Smooth muscle cell (in vitro differentiated cells): Measurements from ENCODE around the gene ASF1B. TPM values are rescaled to one million over a fixed set of nuclear protein-coding genes. Genes with fewer than 3 reads are reported as not detected.

Experiments used
- DNase-seq: peaks from one replicate; lab custom pipeline; 2025; ENCODE audit not compliant: unreplicated experiment; lab: John Stamatoyannopoulos, UW
- H2AFZ ChIP-seq: fragments of 200-600 bp; sonication (generic); 2 replicates; pipeline ENCODE4 v1.6.0; 2016; ENCODE audit warnings: antibody characterized with exemption, low read depth, mild to moderate bottlenecking
- H3F3A ChIP-seq: fragments of 200-600 bp; sonication (generic); 2 replicates; pipeline ENCODE4 v1.6.0; 2017; ENCODE audit warnings: antibody characterized with exemption, low read depth
- H3K27ac ChIP-seq: fragments of 200-600 bp; sonication (generic); 2 replicates; pipeline ENCODE4 v1.5.1; 2016; ENCODE audit warnings: low read depth, mild to moderate bottlenecking
- H3K27me3 ChIP-seq: fragments of 200-600 bp; sonication (generic); 2 replicates; pipeline ENCODE4 v1.6.1; 2016; ENCODE audit warnings: low read depth, mild to moderate bottlenecking
- H3K36me3 ChIP-seq: fragments of 200-600 bp; sonication (generic); 2 replicates; pipeline ENCODE4 v1.5.1; 2016; ENCODE audit warnings: low read depth
- H3K4me1 ChIP-seq: fragments of 200-600 bp; sonication (generic); 2 replicates; pipeline ENCODE4 v1.5.1; 2016; ENCODE audit warnings: low read depth
- H3K4me2 ChIP-seq: fragments of 200-600 bp; sonication (generic); 2 replicates; pipeline ENCODE4 v1.6.0; 2016; ENCODE audit warnings: mild to moderate bottlenecking
- H3K4me3 ChIP-seq: fragments of 200-600 bp; sonication (generic); 2 replicates; pipeline ENCODE4 v1.5.1; 2016; ENCODE audit warnings: mild to moderate bottlenecking
- H3K79me2 ChIP-seq: fragments of 200-600 bp; sonication (generic); 2 replicates; pipeline ENCODE4 v1.6.0; 2016; ENCODE audit warnings: low read depth, mild to moderate bottlenecking
- H3K9ac ChIP-seq: fragments of 200-600 bp; sonication (generic); 2 replicates; pipeline ENCODE4 v1.6.0; 2016; ENCODE audit warnings: low read depth
- H3K9me3 ChIP-seq: fragments of 200-600 bp; sonication (generic); replicated peaks from 2 replicates; pipeline ENCODE4 v1.5.1; 2016; ENCODE audit warnings: low read depth
- H4K20me1 ChIP-seq: fragments of 200-600 bp; sonication (generic); 2 replicates; pipeline ENCODE4 v1.6.0; 2016; ENCODE audit warnings: low read depth
- CTCF ChIP-seq: fragments of 200-600 bp; sonication (generic); IDR thresholded peaks from 2 replicates; pipeline ENCODE4 v1.5.1; 2017; ENCODE audit warnings: borderline replicate concordance, mild to moderate bottlenecking, antibody characterized with exemption; ENCODE audit not compliant: insufficient read depth, poor library complexity, severe bottlenecking
- WGBS: methylation state at CpG from one replicate; pipeline ENCODE4 v1.1.7; 2016; ENCODE audit warnings: low lambda C conversion rate; 5-methylcytosine and 5-hydroxymethylcytosine counted together
- polyA plus RNA-seq: library from polyadenylated mRNA; unstranded; fragments of >200 nt; fragmentation: Nextera tagmentation; extraction: Ambion mirVana; gene quantifications from 2 replicates; pipeline ENCODE4 v1.2.1, GENCODE V29; 2016
- total RNA-seq: library from RNA; depleted of rRNA; stranded (reverse); fragments of >200 nt; gene quantifications from 2 replicates; pipeline ENCODE4 v1.2.3, GENCODE V29; 2014

Gene ASF1B
- total and polyA plus RNA-seq, 2 experiments from 2014 or later, result 11.3 to 13.4 TPM

DNA sequence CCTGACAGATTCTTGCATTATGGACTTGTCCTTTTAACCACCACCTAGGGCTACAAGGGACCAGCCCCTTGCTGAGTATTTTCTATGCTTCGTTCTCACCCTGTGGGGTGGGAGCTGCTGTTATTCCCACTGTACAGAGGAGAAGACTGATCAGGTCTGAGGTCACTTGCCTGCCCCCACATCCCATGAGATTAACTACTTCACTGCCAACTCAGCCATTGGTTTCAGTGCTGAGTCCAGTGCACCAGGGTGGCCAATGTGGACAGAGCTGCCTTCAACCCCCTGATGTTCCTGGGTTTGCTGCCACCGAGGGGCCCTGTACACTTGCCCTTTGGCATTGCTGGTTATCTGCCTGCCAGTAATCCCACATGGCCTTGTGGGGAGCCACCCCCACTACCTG, 25.7 kb downstream of the ASF1B start:
- 95% methylated on average over 2 of the region's 2 CpGs for WGBS
- Histone ChIP-seq H3K9ac (no peak overlapping the region), H3K4me2 (no peak overlapping the region), H3K79me2 (peaks cover 31% of the 10 kb centered on the region), H3K27ac (no peak overlapping the region), H3K27me3 (no peaks in the 10 kb centered on the region), H3K9me3 (no peaks in the 10 kb centered on the region), H2AFZ (no peak overlapping the region), H3F3A (no peaks in the 10 kb centered on the region), H4K20me1 (peaks cover 47% of the 10 kb centered on the region), H3K36me3 (no peaks in the 10 kb centered on the region), H3K4me3 (no peak overlapping the region), H3K4me1 (peaks cover 11% of the 10 kb centered on the region)
- no peak for DNase-seq
- TF ChIP-seq CTCF, result no peak

DNA sequence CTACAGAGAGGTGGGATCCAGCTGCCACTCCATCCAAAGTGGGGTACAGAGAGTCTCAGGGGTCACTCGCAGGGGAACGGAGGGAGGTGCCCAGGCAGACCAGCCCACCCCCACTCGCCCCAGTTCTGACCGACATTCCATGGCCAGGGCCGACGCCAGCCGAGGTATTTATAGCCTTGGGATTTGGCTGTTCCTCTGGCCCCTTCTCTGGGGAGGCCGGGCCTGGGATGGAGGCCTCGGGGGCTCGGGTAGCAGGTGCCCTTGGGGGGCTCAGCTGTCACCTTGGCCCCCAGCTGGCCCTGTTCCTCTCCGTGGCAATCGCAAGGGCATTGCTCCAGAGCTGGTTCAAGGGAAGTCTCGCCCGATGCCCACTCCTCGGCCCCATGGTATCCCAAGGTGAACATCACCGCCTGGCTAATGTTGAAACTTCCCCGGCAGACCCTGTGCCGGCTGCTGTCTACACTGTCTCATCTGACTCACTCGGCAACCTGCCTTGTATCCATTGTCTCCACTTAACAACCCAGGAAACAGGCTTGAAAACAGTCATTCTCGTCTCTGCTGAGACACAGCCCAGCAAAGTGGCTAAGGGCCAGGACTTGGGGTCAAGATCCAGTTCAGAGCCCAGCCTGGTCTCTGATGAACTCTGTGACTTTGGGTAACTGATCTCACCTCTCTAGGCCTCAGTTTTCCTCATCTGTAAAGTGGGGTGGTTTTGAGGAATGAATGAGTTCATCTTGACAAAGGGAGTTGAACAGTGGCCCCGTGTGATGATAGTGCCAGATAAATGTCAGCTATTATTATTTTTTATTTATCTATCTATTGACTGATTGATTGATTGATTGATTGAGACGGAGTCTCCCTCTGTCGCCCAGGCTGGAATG, 28.6 kb downstream of the ASF1B start:
- Histone ChIP-seq H3K27me3 (no peaks in the 10 kb centered on the region), H2AFZ (no peak overlapping the region), H3K4me3 (no peak overlapping the region), H3K9me3 (no peaks in the 10 kb centered on the region), H3K4me1 (peaks cover 5% of the 10 kb centered on the region), H3K4me2 (no peak overlapping the region), H3K36me3 (no peaks in the 10 kb centered on the region), H3K9ac (no peak overlapping the region), H3K79me2 (peaks cover 4% of the 10 kb centered on the region), H3K27ac (no peak overlapping the region), H3F3A (no peaks in the 10 kb centered on the region), H4K20me1 (peaks cover 24% of the 10 kb centered on the region)
- no peak for TF ChIP-seq CTCF
- no peak for DNase-seq
- WGBS, result 91% methylated on average over 23 of the region's 23 CpGs

DNA sequence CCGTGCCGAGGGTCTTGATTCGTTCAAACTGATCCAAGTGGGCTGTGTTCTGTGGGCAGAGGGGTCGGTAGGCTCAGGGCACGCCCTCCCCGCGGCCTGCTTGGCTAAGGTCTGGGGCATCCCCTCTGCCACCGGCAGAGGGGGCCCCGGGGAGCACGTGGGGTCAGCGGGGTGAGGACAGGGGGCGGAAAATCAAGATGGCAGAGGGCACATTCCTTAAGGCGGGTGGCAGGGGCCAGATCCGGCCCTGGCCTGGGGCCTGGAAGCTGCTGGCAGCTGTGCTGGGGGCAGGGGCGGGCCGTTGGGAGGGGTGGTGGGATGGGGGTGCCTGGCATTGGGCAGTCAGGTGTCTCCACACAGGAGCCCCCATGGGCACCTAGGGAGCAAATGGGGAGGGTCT, 29.5 kb downstream of the ASF1B start:
- no peaks in the 10 kb centered on the region for H3K27me3 ChIP-seq
- H3K9me3 ChIP-seq, result no peaks in the 10 kb centered on the region
- H3F3A ChIP-seq, result no peaks in the 10 kb centered on the region
- no peak overlapping the region for H3K9ac ChIP-seq
- no peaks in the 10 kb centered on the region for H3K36me3 ChIP-seq
- H3K4me1 ChIP-seq, result no peaks in the 10 kb centered on the region
- H3K79me2 ChIP-seq, result peaks cover 3% of the 10 kb centered on the region
- no peak for DNase-seq
- H3K4me3 ChIP-seq, result no peak overlapping the region
- no peak for TF ChIP-seq CTCF
- WGBS, result 99% methylated on average over 12 of the region's 16 CpGs
- no peak overlapping the region for H3K27ac ChIP-seq
- H2AFZ ChIP-seq, result no peak overlapping the region
- peaks cover 18% of the 10 kb centered on the region for H4K20me1 ChIP-seq
- H3K4me2 ChIP-seq, result no peak overlapping the region

GRCh38 chr19:14105680-14106079, 30.7 kb downstream of the ASF1B start:
- peaks cover 16% of the 10 kb centered on the region for H4K20me1 ChIP-seq
- no peak overlapping the region for H2AFZ ChIP-seq
- no peak for TF ChIP-seq CTCF
- no peak overlapping the region for H3K4me2 ChIP-seq
- H3K9me3 ChIP-seq, result no peaks in the 10 kb centered on the region
- H3K27ac ChIP-seq, result no peak overlapping the region
- H3K79me2 ChIP-seq, result peaks cover 3% of the 10 kb centered on the region
- no peaks in the 10 kb centered on the region for H3K27me3 ChIP-seq
- 98% methylated on average over 8 of the region's 8 CpGs for WGBS
- no peaks in the 10 kb centered on the region for H3K4me1 ChIP-seq
- no peaks in the 10 kb centered on the region for H3F3A ChIP-seq
- no peak overlapping the region for H3K4me3 ChIP-seq
- H3K36me3 ChIP-seq, result no peaks in the 10 kb centered on the region
- DNase-seq, result no peak
- H3K9ac ChIP-seq, result no peak overlapping the region
